Right lobe of liver (tissue), 4 donors: ENCODE results near the gene SMARCB1.

Source experiments
- POLR2A ChIP-seq: fragments of 450-650 bp; IDR thresholded peaks from one replicate; pipeline ENCODE4 v1.6.1; 2017; ENCODE audit warnings: antibody characterized with exemption, mild to moderate bottlenecking
- TF ChIP-seq, protein P1 (sequence below), 4 donors: fragments of 200-600 bp in 3 of 4; fragments of 450-650 bp in 1 of 4; IDR thresholded peaks; one replicate each; pipeline versions ENCODE4 v1.5.1 to v1.8.0; 2016 to 2022; ENCODE audit warnings: antibody characterized with exemption in 4 of 4, mild to moderate bottlenecking in 2 of 4
- donor health status: DM: no; HTN: no; CAD: no.
- donor health status: DM: no; HTN: no; CAD: no.
- donor health status: DM: no; HTN: yes; CAD: no.

DNA sequence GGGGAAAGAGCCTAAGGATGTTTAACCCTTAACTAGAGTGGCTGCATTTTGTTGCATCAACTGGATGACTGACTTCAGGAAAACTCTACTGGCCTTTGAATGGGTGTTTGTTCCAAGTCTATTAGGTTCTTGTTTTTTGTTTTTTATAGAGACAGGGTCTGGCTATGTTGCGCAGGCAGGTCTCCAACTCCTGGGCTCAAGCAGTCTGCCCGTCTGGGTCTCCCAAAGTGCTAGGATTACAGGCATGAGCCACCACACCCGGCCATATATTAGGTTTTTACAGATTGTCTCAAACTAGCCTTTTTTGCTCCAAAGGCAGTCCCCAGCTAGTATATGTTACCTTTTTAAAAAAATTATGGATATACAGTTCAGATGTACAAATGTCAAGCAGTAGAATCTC, 1.1 kb downstream of the SMARCB1 start:
- no peak for TF ChIP-seq POLR2A
- TF ChIP-seq, protein P1, sequence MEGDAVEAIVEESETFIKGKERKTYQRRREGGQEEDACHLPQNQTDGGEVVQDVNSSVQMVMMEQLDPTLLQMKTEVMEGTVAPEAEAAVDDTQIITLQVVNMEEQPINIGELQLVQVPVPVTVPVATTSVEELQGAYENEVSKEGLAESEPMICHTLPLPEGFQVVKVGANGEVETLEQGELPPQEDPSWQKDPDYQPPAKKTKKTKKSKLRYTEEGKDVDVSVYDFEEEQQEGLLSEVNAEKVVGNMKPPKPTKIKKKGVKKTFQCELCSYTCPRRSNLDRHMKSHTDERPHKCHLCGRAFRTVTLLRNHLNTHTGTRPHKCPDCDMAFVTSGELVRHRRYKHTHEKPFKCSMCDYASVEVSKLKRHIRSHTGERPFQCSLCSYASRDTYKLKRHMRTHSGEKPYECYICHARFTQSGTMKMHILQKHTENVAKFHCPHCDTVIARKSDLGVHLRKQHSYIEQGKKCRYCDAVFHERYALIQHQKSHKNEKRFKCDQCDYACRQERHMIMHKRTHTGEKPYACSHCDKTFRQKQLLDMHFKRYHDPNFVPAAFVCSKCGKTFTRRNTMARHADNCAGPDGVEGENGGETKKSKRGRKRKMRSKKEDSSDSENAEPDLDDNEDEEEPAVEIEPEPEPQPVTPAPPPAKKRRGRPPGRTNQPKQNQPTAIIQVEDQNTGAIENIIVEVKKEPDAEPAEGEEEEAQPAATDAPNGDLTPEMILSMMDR (IDR thresholded peaks at IDR 0.05): no peak
